ENCODE measurements around the gene C11orf58. TPM values are rescaled to one million over a fixed set of nuclear protein-coding genes. Genes with fewer than 3 reads are reported as not detected.

Gene C11orf58
- total and polyA plus RNA-seq, 2 experiments from 2014 or later = 164 to 280 TPM

DNA sequence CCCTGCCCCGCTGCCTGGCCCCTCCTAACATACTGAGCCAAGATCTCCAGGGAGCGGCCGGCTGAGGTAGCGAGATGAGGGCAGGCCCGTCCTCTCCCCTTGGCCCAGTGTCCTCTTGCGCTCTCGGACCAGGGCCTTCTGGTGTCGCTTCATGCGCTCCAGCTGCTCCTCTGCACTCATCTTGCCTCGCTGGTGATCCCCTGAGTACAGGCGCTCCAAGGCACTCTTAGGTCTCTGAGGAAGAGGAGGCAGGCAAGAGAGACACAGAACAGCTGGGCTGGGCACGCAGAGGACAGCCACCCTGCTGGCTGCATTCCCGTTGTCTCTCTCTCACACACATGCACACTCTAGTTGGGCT is 50.6 kb downstream of the C11orf58 start (continued):
- TF ChIP-seq, protein P1, sequence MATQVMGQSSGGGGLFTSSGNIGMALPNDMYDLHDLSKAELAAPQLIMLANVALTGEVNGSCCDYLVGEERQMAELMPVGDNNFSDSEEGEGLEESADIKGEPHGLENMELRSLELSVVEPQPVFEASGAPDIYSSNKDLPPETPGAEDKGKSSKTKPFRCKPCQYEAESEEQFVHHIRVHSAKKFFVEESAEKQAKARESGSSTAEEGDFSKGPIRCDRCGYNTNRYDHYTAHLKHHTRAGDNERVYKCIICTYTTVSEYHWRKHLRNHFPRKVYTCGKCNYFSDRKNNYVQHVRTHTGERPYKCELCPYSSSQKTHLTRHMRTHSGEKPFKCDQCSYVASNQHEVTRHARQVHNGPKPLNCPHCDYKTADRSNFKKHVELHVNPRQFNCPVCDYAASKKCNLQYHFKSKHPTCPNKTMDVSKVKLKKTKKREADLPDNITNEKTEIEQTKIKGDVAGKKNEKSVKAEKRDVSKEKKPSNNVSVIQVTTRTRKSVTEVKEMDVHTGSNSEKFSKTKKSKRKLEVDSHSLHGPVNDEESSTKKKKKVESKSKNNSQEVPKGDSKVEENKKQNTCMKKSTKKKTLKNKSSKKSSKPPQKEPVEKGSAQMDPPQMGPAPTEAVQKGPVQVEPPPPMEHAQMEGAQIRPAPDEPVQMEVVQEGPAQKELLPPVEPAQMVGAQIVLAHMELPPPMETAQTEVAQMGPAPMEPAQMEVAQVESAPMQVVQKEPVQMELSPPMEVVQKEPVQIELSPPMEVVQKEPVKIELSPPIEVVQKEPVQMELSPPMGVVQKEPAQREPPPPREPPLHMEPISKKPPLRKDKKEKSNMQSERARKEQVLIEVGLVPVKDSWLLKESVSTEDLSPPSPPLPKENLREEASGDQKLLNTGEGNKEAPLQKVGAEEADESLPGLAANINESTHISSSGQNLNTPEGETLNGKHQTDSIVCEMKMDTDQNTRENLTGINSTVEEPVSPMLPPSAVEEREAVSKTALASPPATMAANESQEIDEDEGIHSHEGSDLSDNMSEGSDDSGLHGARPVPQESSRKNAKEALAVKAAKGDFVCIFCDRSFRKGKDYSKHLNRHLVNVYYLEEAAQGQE (IDR thresholded peaks at IDR 0.05; ENCODE audit: unreplicated experiment) = no peak
- TF ChIP-seq JUNB (IDR thresholded peaks at IDR 0.05; ENCODE audit: unreplicated experiment) = no peak

GRCh38 chr11:16789560-16790485 is 51.4 kb downstream of the C11orf58 start:
- Mint-ChIP-seq H3K9me3 (no peaks in the 10 kb centered on the region), H3K27ac (no peak overlapping the region), H3K27me3 (ENCODE audit: insufficient read depth, low read depth, poor library complexity) (peaks cover 1% of the 10 kb centered on the region), H3K36me3 (ENCODE audit: low read depth) (peaks cover 6% of the 10 kb centered on the region; the same call in 2 of the 3 replicates), H3K4me1 (no peaks in the 10 kb centered on the region), H3K4me3 (no peak overlapping the region)
- Histone ChIP-seq H2AFZ (no peak overlapping the region), H3K36me3 (ENCODE audit: insufficient read depth) (no peaks in the 10 kb centered on the region), H3K27me3 (ENCODE audit: insufficient read depth) (no peaks in the 10 kb centered on the region), H3K79me2 (replicated peaks; ENCODE audit: insufficient read depth) (no peaks in the 10 kb centered on the region), H3F3A (replicated peaks; ENCODE audit: low read depth) (no peaks in the 10 kb centered on the region), H3K4me2 (no peak overlapping the region), H4K20me1 (replicated peaks; ENCODE audit: insufficient read depth) (no peaks in the 10 kb centered on the region), H3K4me3 (no peak overlapping the region), H3K9me2 (ENCODE audit: insufficient read depth) (no peaks in the 10 kb centered on the region), H3K27ac (ENCODE audit: low read depth) (no peak overlapping the region), H3K4me1 (ENCODE audit: insufficient read depth) (no peaks in the 10 kb centered on the region)
- ATAC-seq = no peak
- no peak for DNase-seq (ENCODE audit: low spot score)
- TF ChIP-seq, protein P1 (IDR thresholded peaks at IDR 0.05; ENCODE audit: unreplicated experiment) = no peak
- TF ChIP-seq EZH2 (IDR thresholded peaks at IDR 0.05; ENCODE audit: low read depth, unreplicated experiment) = no peak
- TF ChIP-seq, protein P2, sequence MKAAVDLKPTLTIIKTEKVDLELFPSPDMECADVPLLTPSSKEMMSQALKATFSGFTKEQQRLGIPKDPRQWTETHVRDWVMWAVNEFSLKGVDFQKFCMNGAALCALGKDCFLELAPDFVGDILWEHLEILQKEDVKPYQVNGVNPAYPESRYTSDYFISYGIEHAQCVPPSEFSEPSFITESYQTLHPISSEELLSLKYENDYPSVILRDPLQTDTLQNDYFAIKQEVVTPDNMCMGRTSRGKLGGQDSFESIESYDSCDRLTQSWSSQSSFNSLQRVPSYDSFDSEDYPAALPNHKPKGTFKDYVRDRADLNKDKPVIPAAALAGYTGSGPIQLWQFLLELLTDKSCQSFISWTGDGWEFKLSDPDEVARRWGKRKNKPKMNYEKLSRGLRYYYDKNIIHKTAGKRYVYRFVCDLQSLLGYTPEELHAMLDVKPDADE (IDR thresholded peaks at IDR 0.05) = no peak
- TF ChIP-seq, protein P3, sequence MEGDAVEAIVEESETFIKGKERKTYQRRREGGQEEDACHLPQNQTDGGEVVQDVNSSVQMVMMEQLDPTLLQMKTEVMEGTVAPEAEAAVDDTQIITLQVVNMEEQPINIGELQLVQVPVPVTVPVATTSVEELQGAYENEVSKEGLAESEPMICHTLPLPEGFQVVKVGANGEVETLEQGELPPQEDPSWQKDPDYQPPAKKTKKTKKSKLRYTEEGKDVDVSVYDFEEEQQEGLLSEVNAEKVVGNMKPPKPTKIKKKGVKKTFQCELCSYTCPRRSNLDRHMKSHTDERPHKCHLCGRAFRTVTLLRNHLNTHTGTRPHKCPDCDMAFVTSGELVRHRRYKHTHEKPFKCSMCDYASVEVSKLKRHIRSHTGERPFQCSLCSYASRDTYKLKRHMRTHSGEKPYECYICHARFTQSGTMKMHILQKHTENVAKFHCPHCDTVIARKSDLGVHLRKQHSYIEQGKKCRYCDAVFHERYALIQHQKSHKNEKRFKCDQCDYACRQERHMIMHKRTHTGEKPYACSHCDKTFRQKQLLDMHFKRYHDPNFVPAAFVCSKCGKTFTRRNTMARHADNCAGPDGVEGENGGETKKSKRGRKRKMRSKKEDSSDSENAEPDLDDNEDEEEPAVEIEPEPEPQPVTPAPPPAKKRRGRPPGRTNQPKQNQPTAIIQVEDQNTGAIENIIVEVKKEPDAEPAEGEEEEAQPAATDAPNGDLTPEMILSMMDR (conservative IDR thresholded peaks at IDR 0.05; ENCODE audit: low read depth in 2 of 2) = no peak
- no peak for TF ChIP-seq POLR2AphosphoS5 (IDR thresholded peaks at IDR 0.05; ENCODE audit: low read depth)

Data from GM23338 (cell line).